ENCODE data around the gene SLC27A5. TPM values are rescaled to one million over a fixed set of nuclear protein-coding genes. Genes with fewer than 3 reads are reported as not detected.
A peak's percentile ranks its signal among the peaks of the same experiment; 100 is the strongest.

Gene SLC27A5
- total and polyA plus RNA-seq, 2 of the 13 experiments (the other 11 are each of a cell fraction or from before 2014, with no cell fraction given), result 30.3 to 40.2 TPM

DNA sequence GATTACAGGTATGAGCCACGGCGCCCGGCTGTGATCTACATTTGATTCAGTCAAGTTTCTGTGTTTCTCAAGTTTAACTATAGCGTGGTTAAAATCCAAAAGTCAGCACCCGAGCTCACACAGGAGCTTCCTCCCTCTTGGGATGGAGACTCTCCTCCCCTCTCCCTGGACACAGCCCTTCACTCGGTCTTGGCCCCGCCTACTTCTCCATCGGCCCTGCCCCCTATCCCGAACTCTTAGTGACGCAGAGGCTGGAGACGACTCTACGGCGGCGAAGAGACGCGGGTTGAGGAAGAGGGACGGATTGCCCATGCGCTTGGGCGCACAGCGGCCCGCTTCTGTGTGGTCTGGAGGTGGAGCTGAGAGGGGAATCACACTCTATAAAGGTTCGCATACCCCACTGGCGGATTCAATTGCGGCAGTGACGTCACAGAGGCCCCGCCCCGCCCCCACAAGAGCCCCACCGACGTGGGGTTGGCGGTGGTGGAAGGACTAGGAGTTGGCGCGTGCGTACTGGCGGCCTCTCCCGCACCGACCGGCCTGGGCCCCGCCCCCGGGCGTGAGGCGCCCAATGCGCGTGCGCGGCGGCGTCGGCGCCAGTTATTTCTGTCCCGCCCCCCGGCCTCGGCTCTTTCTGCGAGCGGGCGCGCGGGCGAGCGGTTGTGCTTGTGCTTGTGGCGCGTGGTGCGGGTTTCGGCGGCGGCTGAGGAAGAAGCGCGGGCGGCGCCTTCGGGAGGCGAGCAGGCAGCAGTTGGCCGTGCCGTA is 32.2 kb upstream of the SLC27A5 start, which contains the start of gene TRIM28 (continued):
- TF ChIP-seq ZNF318 (CRISPR knock-in tag; IDR thresholded peaks at IDR 0.05) (no peak), DNMT3B (CRISPR knock-in tag; conservative IDR thresholded peaks at IDR 0.05) (no peak; the same call in 1 of the 2 replicates), ZNF138 (CRISPR knock-in tag; IDR thresholded peaks at IDR 0.05; ENCODE audit: low read depth) (0 out of 2 replicates have a peak, but pooled peaks have one; percentile 65), ZNF530 (CRISPR knock-in tag; IDR thresholded peaks at IDR 0.05; ENCODE audit: low read depth) (no peak), NR0B2 (CRISPR knock-in tag; IDR thresholded peaks at IDR 0.05) (peak; percentile 73), ZIK1 (CRISPR knock-in tag; IDR thresholded peaks at IDR 0.05; ENCODE audit: borderline replicate concordance, low read depth) (peak; percentile 21; the same call in 1 of the 2 replicates), LBX2 (CRISPR knock-in tag; IDR thresholded peaks at IDR 0.05; ENCODE audit: borderline replicate concordance) (no peak; the same call in 1 of the 2 replicates), TEAD3 (CRISPR knock-in tag; optimal IDR thresholded peaks at IDR 0.05; ENCODE audit: borderline replicate concordance) (no peak), POLR2G (IDR thresholded peaks at IDR 0.05; ENCODE audit: low read depth, low read length) (peak; percentile 98), RFX5 (IDR thresholded peaks at IDR 0.05; ENCODE audit: low read depth, low read length) (peak; percentile 67; the same call in 1 of the 2 replicates), ZNF207 (IDR thresholded peaks at IDR 0.05; ENCODE audit: borderline replicate concordance) (no peak), ZNF329 (CRISPR knock-in tag; IDR thresholded peaks at IDR 0.05; ENCODE audit: low read depth) (no peak; the same call in 1 of the 2 replicates), EZH2 (conservative IDR thresholded peaks at IDR 0.05; ENCODE audit: low read depth, low read length) (no peak), ZNF850 (CRISPR knock-in tag; conservative IDR thresholded peaks at IDR 0.05) (no peak), NFYC (CRISPR knock-in tag; IDR thresholded peaks at IDR 0.05) (peak; percentile 23; the same call in 1 of the 2 replicates), KAT2B (IDR thresholded peaks at IDR 0.05; ENCODE audit: borderline replicate concordance, low read depth, low read length) (no peak), TBP (CRISPR knock-in tag; IDR thresholded peaks at IDR 0.05) (no peak), PITX1 (CRISPR knock-in tag; IDR thresholded peaks at IDR 0.05) (peak; percentile 48; the same call in 1 of the 2 replicates), TARDBP (CRISPR knock-in tag; IDR thresholded peaks at IDR 0.05) (0 out of 2 replicates have a peak, but pooled peaks have one; percentile 43), SMC3 (IDR thresholded peaks at IDR 0.05; ENCODE audit: low read length) (no peak), NFIB (CRISPR knock-in tag; IDR thresholded peaks at IDR 0.05; ENCODE audit: borderline replicate concordance) (no peak), ZNF296 (CRISPR knock-in tag; conservative IDR thresholded peaks at IDR 0.05) (no peak)

Measured in HepG2 (cell line).